ENCODE results near the gene THSD4. TPM values are rescaled to one million over a fixed set of nuclear protein-coding genes. Genes with fewer than 3 reads are reported as not detected.

The THSD4 gene
- total and polyA plus RNA-seq, 2 donors (not counting 1 experiment from before 2014, with no cell fraction given): 43.1 to 95.5 TPM

GRCh38 chr15:71232411-71232810, 117.1 kb downstream of the THSD4 start:
- Histone ChIP-seq H3K9me3 (ENCODE audit: control insufficient read depth, insufficient read depth, low read depth, low read length) (no peaks in the 10 kb centered on the region), H3K4me1 (ENCODE audit: control insufficient read depth, extremely low read depth, insufficient read depth, low read length) (no peaks in the 10 kb centered on the region), H3K36me3 (ENCODE audit: control insufficient read depth, insufficient read depth, low read length) (peaks cover 9% of the 10 kb centered on the region), H2AFZ (ENCODE audit: low read length) (no peak overlapping the region), H3K9ac (ENCODE audit: insufficient read depth, low read length) (no peak overlapping the region), H3K79me2 (ENCODE audit: control insufficient read depth, insufficient read depth, low read length) (no peaks in the 10 kb centered on the region), H3K27ac (ENCODE audit: insufficient read depth, low read length) (no peak overlapping the region), H3K4me2 (ENCODE audit: extremely low read depth, insufficient read depth, low read length) (no peak overlapping the region), H4K20me1 (ENCODE audit: control insufficient read depth, extremely low read depth, insufficient read depth, low read length) (no peaks in the 10 kb centered on the region), H3K27me3 (ENCODE audit: control insufficient read depth, insufficient read depth, low read length) (no peaks in the 10 kb centered on the region), H3K4me3 (replicated peaks in 1 of 4; ENCODE audit: control extremely low read depth in 1 of 4, insufficient read depth in 1 of 4, low read depth in 3 of 4, low read length in 4 of 4) (no peak overlapping the region)
- DNase-seq (ENCODE audit: low read depth in 2 of 2): peak in 1 of 2 donors; percentile 19
- no peak for TF ChIP-seq CTCF (conservative IDR thresholded peaks at IDR 0.05 in 1 of 2, IDR thresholded peaks at IDR 0.05 in 1 of 2; ENCODE audit: low read depth in 1 of 2, low read length in 2 of 2)
- TF ChIP-seq EZH2 (IDR thresholded peaks at IDR 0.05; ENCODE audit: low read length, missing control alignments): no peak

- H3K9ac ChIP-seq (ENCODE audit: insufficient read depth, low read length): no peak overlapping the region
- no peaks in the 10 kb centered on the region for H3K79me2 ChIP-seq (ENCODE audit: control insufficient read depth, insufficient read depth, low read length)
- H3K27ac ChIP-seq (ENCODE audit: insufficient read depth, low read length): no peak overlapping the region
- H3K4me1 ChIP-seq (ENCODE audit: control insufficient read depth, extremely low read depth, insufficient read depth, low read length): no peaks in the 10 kb centered on the region
- no peaks in the 10 kb centered on the region for H4K20me1 ChIP-seq (ENCODE audit: control insufficient read depth, extremely low read depth, insufficient read depth, low read length)
- H3K4me2 ChIP-seq (ENCODE audit: extremely low read depth, insufficient read depth, low read length): no peak overlapping the region
- H3K4me3 ChIP-seq (replicated peaks in 1 of 4; ENCODE audit: control extremely low read depth in 1 of 4, insufficient read depth in 1 of 4, low read depth in 3 of 4, low read length in 4 of 4): no peak overlapping the region
- TF ChIP-seq CTCF (conservative IDR thresholded peaks at IDR 0.05 in 1 of 2, IDR thresholded peaks at IDR 0.05 in 1 of 2; ENCODE audit: low read depth in 1 of 2, low read length in 2 of 2) (no peak), EZH2 (IDR thresholded peaks at IDR 0.05; ENCODE audit: low read length, missing control alignments) (no peak)
- peaks cover 7% of the 10 kb centered on the region for H3K36me3 ChIP-seq (ENCODE audit: control insufficient read depth, insufficient read depth, low read length)
- peak; percentile 78 to 95 for DNase-seq (ENCODE audit: low read depth in 2 of 2)
- no peak overlapping the region for H2AFZ ChIP-seq (ENCODE audit: low read length)
- no peaks in the 10 kb centered on the region for H3K27me3 ChIP-seq (ENCODE audit: control insufficient read depth, insufficient read depth, low read length)
- no peaks in the 10 kb centered on the region for H3K9me3 ChIP-seq (ENCODE audit: control insufficient read depth, insufficient read depth, low read depth, low read length)
Observed at GRCh38 chr15:71237456-71238188, 122.4 kb downstream of the THSD4 start.

GRCh38 chr15:71238926-71239325, 123.7 kb downstream of the THSD4 start:
- TF ChIP-seq CTCF (conservative IDR thresholded peaks at IDR 0.05 in 1 of 2, IDR thresholded peaks at IDR 0.05 in 1 of 2; ENCODE audit: low read depth in 1 of 2, low read length in 2 of 2) (no peak), EZH2 (IDR thresholded peaks at IDR 0.05; ENCODE audit: low read length, missing control alignments) (no peak)
- H3K79me2 ChIP-seq (ENCODE audit: control insufficient read depth, insufficient read depth, low read length): no peaks in the 10 kb centered on the region
- H3K9ac ChIP-seq (ENCODE audit: insufficient read depth, low read length): no peak overlapping the region
- H3K4me1 ChIP-seq (ENCODE audit: control insufficient read depth, extremely low read depth, insufficient read depth, low read length): no peaks in the 10 kb centered on the region
- H2AFZ ChIP-seq (ENCODE audit: low read length): no peak overlapping the region
- H3K27ac ChIP-seq (ENCODE audit: insufficient read depth, low read length): no peak overlapping the region
- no peaks in the 10 kb centered on the region for H3K9me3 ChIP-seq (ENCODE audit: control insufficient read depth, insufficient read depth, low read depth, low read length)
- no peak for DNase-seq (ENCODE audit: low read depth in 2 of 2)
- H3K4me3 ChIP-seq (replicated peaks in 1 of 4; ENCODE audit: control extremely low read depth in 1 of 4, insufficient read depth in 1 of 4, low read depth in 3 of 4, low read length in 4 of 4): no peak overlapping the region
- H4K20me1 ChIP-seq (ENCODE audit: control insufficient read depth, extremely low read depth, insufficient read depth, low read length): no peaks in the 10 kb centered on the region
- H3K4me2 ChIP-seq (ENCODE audit: extremely low read depth, insufficient read depth, low read length): no peak overlapping the region
- no peaks in the 10 kb centered on the region for H3K27me3 ChIP-seq (ENCODE audit: control insufficient read depth, insufficient read depth, low read length)
- H3K36me3 ChIP-seq (ENCODE audit: control insufficient read depth, insufficient read depth, low read length): peaks cover 5% of the 10 kb centered on the region

Measured in fibroblast of lung (primary cell).